Measurements from ENCODE around the gene PCIF1. TPM values are rescaled to one million over a fixed set of nuclear protein-coding genes. Genes with fewer than 3 reads are reported as not detected.

PCIF1 gene
- total RNA-seq = 10 to 100 TPM; 12.6 to 47.1 (median 40.4) TPM
- polyA plus RNA-seq = 10 to 100 TPM; 20.6 to 36.4 (median 35.9) TPM
- long read RNA-seq, donor 1, partial matches to known transcripts = 6 of 11 reads
- long read RNA-seq, donor 1, other reads (novel, unspliced or antisense) = 0 of 11 reads
- long read RNA-seq, donor 2, partial matches to known transcripts = 0 of 3 reads
- long read RNA-seq, donor 2, other reads (novel, unspliced or antisense) = 0 of 3 reads
- long read RNA-seq, donor 3, partial matches to known transcripts = 10 of 13 reads
- long read RNA-seq, donor 3, other reads (novel, unspliced or antisense) = 0 of 13 reads
- long read RNA-seq, donor 4, transcript PCIF1-203 (2 exons, 627 nt) = minor isoform, 5 of 28 reads
- long read RNA-seq, donor 4, transcript PCIF1-201 (17 exons, 2,747 nt) = major isoform, 8 of 28 reads
- long read RNA-seq, donor 4, partial matches to known transcripts = 14 of 28 reads
- long read RNA-seq, donor 4, other reads (novel, unspliced or antisense) = 1 of 28 reads
- long read RNA-seq, donor 5, transcript PCIF1-201 (17 exons, 2,747 nt) = major isoform, 85 of 136 reads
- long read RNA-seq, donor 5, partial matches to known transcripts = 27 of 136 reads
- long read RNA-seq, donor 5, other reads (novel, unspliced or antisense) = 21 of 136 reads
- long read RNA-seq, donor 6, transcript PCIF1-201 (17 exons, 2,747 nt) = major isoform, 10 of 17 reads
- long read RNA-seq, donor 6, partial matches to known transcripts = 4 of 17 reads
- long read RNA-seq, donor 6, other reads (novel, unspliced or antisense) = 1 of 17 reads
- long read RNA-seq, donor 7, partial matches to known transcripts = 0 of 2 reads
- long read RNA-seq, donor 7, other reads (novel, unspliced or antisense) = 0 of 2 reads
- long read RNA-seq, donor 8, transcript PCIF1-201 (17 exons, 2,747 nt) = major isoform, 8 of 14 reads
- long read RNA-seq, donor 8, transcript PCIF1-203 (2 exons, 627 nt) = minor isoform, 6 of 14 reads
- long read RNA-seq, donor 8, partial matches to known transcripts = 0 of 14 reads
- long read RNA-seq, donor 8, other reads (novel, unspliced or antisense) = 0 of 14 reads
- long read RNA-seq, donor 9, transcript PCIF1-201 (17 exons, 2,747 nt) = major isoform, 6 of 8 reads
- long read RNA-seq, donor 9, partial matches to known transcripts = 0 of 8 reads
- long read RNA-seq, donor 9, other reads (novel, unspliced or antisense) = 0 of 8 reads
- long read RNA-seq, donor 10, transcript PCIF1-201 (17 exons, 2,747 nt) = major isoform, 7 of 8 reads
- long read RNA-seq, donor 10, partial matches to known transcripts = 0 of 8 reads
- long read RNA-seq, donor 10, other reads (novel, unspliced or antisense) = 0 of 8 reads

GRCh38 chr20:45934586-45935415 is at the start of gene PCIF1:
PCIF1 (plus strand) TSS chr20:45934683; CDS start chr20:45939000, 4,317 bp downstream.
- Histone ChIP-seq H3K4me1 (replicated peaks in 1 of 2) (peaks cover 7 to 16% of the 10 kb centered on the region in 2 donors), H3K36me3 (replicated peaks in 1 of 2) (peaks cover 0 to 31% of the 10 kb centered on the region in 2 donors), H3K27ac (peak within 1 kb of the TSS; percentile 98 to 100 (median 100)), H3K4me3 (peak within 1 kb of the TSS; percentile 62 to 98 (median 93)), H3K9me3 (replicated peaks in 1 of 3) (no peaks in the 10 kb centered on the region), H3K27me3 (no peaks in the 10 kb centered on the region)
- intact Hi-C loops (cut with DNase I) = no loop called here
- 0 to 1% (median 0%) methylated on average over 28 to 102 of the region's 102 CpGs for WGBS, 4 donors
- TF ChIP-seq CTCF (IDR thresholded peaks at IDR 0.05) (peak in 1 of 6 experiments; percentile 23), POLR2A (IDR thresholded peaks at IDR 0.05) (peak; percentile 96 to 97)
- peak; percentile 98 to 99 (median 99) for DNase-seq

- no peaks in the 10 kb centered on the region for H3K9me3 ChIP-seq (replicated peaks in 1 of 3)
- no peaks in the 10 kb centered on the region for H3K27me3 ChIP-seq
- peaks cover 0 to 30% of the 10 kb centered on the region in 2 donors for H3K36me3 ChIP-seq (replicated peaks in 1 of 2)
- TF ChIP-seq CTCF (IDR thresholded peaks at IDR 0.05) = no peak
- no peak for TF ChIP-seq POLR2A (IDR thresholded peaks at IDR 0.05)
- 91 to 95% (median 93%) methylated on average over 14 to 19 of the region's 19 CpGs for WGBS, 4 donors
- H3K4me1 ChIP-seq (replicated peaks in 1 of 2) = peaks cover 26 to 52% of the 10 kb centered on the region in 2 donors
- H3K27ac ChIP-seq = no peak overlapping the region
- H3K4me3 ChIP-seq = no peak overlapping the region
- DNase-seq = peak in 1 of 7 donors; percentile 28
- intact Hi-C loops (cut with DNase I) = no loop called here
Observed at GRCh38 chr20:45886590-45887345, 47.7 kb upstream of the PCIF1 start.

GRCh38 chr20:45887346-45887715 is 47.2 kb upstream of the PCIF1 start, which contains the start of gene SPATA25:
SPATA25 (minus strand) TSS chr20:45887622; CDS start chr20:45887590, 32 bp downstream.
- no peak for DNase-seq
- intact Hi-C loops (cut with DNase I) = no loop called here
- Histone ChIP-seq H3K4me1 (replicated peaks in 1 of 2) (peaks cover 27 to 52% of the 10 kb centered on the region in 2 donors), H3K27me3 (no peaks in the 10 kb centered on the region), H3K36me3 (replicated peaks in 1 of 2) (peaks cover 0 to 30% of the 10 kb centered on the region in 2 donors), H3K9me3 (replicated peaks in 1 of 3) (no peaks in the 10 kb centered on the region), H3K4me3 (no peak within 1 kb of the TSS), H3K27ac (peak within 1 kb of the TSS in 1 of 5 donors; percentile 26)
- TF ChIP-seq POLR2A (IDR thresholded peaks at IDR 0.05) (no peak), CTCF (IDR thresholded peaks at IDR 0.05) (no peak)
- WGBS, 4 donors = 96 to 98% (median 96%) methylated on average over 7 to 8 of the region's 8 CpGs
